MM.1S (cell line): Measurements from ENCODE around the gene PLEKHA5.

Experiments
- DNase-seq: peaks from one replicate; pipeline ENCODE4 v3.0.0-alpha.2; 2015
- H2AFZ ChIP-seq: fragments of 300-600 bp; sonication (generic); 2 replicates; pipeline ENCODE4 v1.6.0; 2016; ENCODE audit warnings: antibody characterized with exemption, low read length
- H3F3A ChIP-seq: fragments of 300-600 bp; sonication (generic); 2 replicates; pipeline ENCODE4 v1.6.1; 2016; ENCODE audit warnings: mild to moderate bottlenecking, antibody characterized with exemption, low read length, moderate library complexity, mixed read lengths; ENCODE audit not compliant: insufficient read depth
- H3K27ac ChIP-seq: fragments of 300-600 bp; sonication (generic); 2 replicates; pipeline ENCODE4 v1.5.1; 2016; ENCODE audit warnings: mild to moderate bottlenecking, low read length
- H3K27me3 ChIP-seq: fragments of 300-600 bp; sonication (generic); replicated peaks from 2 replicates; pipeline ENCODE4 v1.6.0; 2016; ENCODE audit warnings: low read length; ENCODE audit not compliant: insufficient read depth
- H3K36me3 ChIP-seq: fragments of 300-600 bp; sonication (generic); replicated peaks from 2 replicates; pipeline ENCODE4 v1.6.1; 2016; ENCODE audit warnings: mild to moderate bottlenecking, low read length, mixed read lengths; ENCODE audit not compliant: insufficient read depth
- H3K4me1 ChIP-seq: fragments of 300-600 bp; sonication (generic); 2 replicates; pipeline ENCODE4 v1.6.1; 2016; ENCODE audit warnings: low read length, mixed read lengths
- H3K4me2 ChIP-seq: fragments of 300-600 bp; sonication (generic); 2 replicates; pipeline ENCODE4 v1.6.0; 2016; ENCODE audit warnings: low read depth, low read length
- H3K4me3 ChIP-seq: fragments of 300-600 bp; sonication (generic); 2 replicates; pipeline ENCODE4 v1.5.1; 2016; ENCODE audit warnings: low read length, mixed read lengths
- H3K79me2 ChIP-seq: fragments of 300-600 bp; sonication (generic); 2 replicates; pipeline ENCODE4 v1.6.1; 2016; ENCODE audit warnings: mixed run types, low read length, mixed read lengths
- H3K9ac ChIP-seq: fragments of 300-600 bp; sonication (generic); 2 replicates; pipeline ENCODE4 v1.6.1; 2016; ENCODE audit warnings: low read length, mixed read lengths
- H3K9me2 ChIP-seq: fragments of 300-600 bp; sonication (generic); replicated peaks from 2 replicates; pipeline ENCODE4 v1.6.1; 2016; ENCODE audit warnings: mild to moderate bottlenecking, low read length, mixed read lengths; ENCODE audit not compliant: insufficient read depth
- H3K9me3 ChIP-seq: fragments of 300-600 bp; sonication (generic); replicated peaks from 2 replicates; pipeline ENCODE4 v1.6.1; 2016; ENCODE audit warnings: mild to moderate bottlenecking, low read length, mixed read lengths; ENCODE audit not compliant: insufficient read depth
- H4K20me1 ChIP-seq: fragments of 300-600 bp; sonication (generic); 2 replicates; pipeline ENCODE4 v1.6.1; 2016; ENCODE audit warnings: mild to moderate bottlenecking, low read length, moderate library complexity, mixed read lengths; ENCODE audit not compliant: insufficient read depth
- CTCF ChIP-seq: fragments of 300-600 bp; sonication (generic); IDR thresholded peaks from 2 replicates; pipeline ENCODE4 v1.5.1; 2016; ENCODE audit warnings: antibody characterized with exemption, low read length, mixed read lengths
- EZH2 ChIP-seq: fragments of 300-600 bp; sonication (generic); optimal IDR thresholded peaks from 2 replicates; pipeline ENCODE3; 2017; ENCODE audit warnings: low read depth, mild to moderate bottlenecking, antibody characterized with exemption, low read length, mixed read lengths
- EZH2phosphoT487 ChIP-seq: fragments of 300-600 bp; sonication (generic); IDR thresholded peaks from 2 replicates; pipeline ENCODE4 v1.6.1; 2018; ENCODE audit warnings: antibody characterized with exemption, low read length

Gene PLEKHA5

GRCh38 chr12:19260135-19260534 is 130.6 kb downstream of the PLEKHA5 start:
- H4K20me1 ChIP-seq = no peaks in the 10 kb centered on the region
- H2AFZ ChIP-seq = no peak overlapping the region
- no peaks in the 10 kb centered on the region for H3K9me3 ChIP-seq
- H3F3A ChIP-seq = no peaks in the 10 kb centered on the region
- H3K4me2 ChIP-seq = no peak overlapping the region
- H3K36me3 ChIP-seq = no peaks in the 10 kb centered on the region
- DNase-seq = no peak
- no peaks in the 10 kb centered on the region for H3K79me2 ChIP-seq
- H3K27ac ChIP-seq = no peak overlapping the region
- no peaks in the 10 kb centered on the region for H3K4me1 ChIP-seq
- H3K27me3 ChIP-seq = no peaks in the 10 kb centered on the region
- H3K4me3 ChIP-seq = no peak overlapping the region
- no peak overlapping the region for H3K9ac ChIP-seq
- no peaks in the 10 kb centered on the region for H3K9me2 ChIP-seq
- TF ChIP-seq CTCF = no peak
- TF ChIP-seq EZH2 = no peak
- TF ChIP-seq EZH2phosphoT487 = no peak

GRCh38 chr12:19261773-19262172 is 132.2 kb downstream of the PLEKHA5 start:
- no peak for TF ChIP-seq EZH2phosphoT487
- TF ChIP-seq CTCF = no peak
- no peak for TF ChIP-seq EZH2
- Histone ChIP-seq H3K9ac (no peak overlapping the region), H3K27ac (no peak overlapping the region), H3K4me1 (no peaks in the 10 kb centered on the region), H4K20me1 (no peaks in the 10 kb centered on the region), H3K79me2 (no peaks in the 10 kb centered on the region), H3K4me3 (no peak overlapping the region), H2AFZ (no peak overlapping the region), H3K27me3 (no peaks in the 10 kb centered on the region), H3K9me3 (no peaks in the 10 kb centered on the region), H3F3A (no peaks in the 10 kb centered on the region), H3K4me2 (no peak overlapping the region), H3K36me3 (no peaks in the 10 kb centered on the region), H3K9me2 (no peaks in the 10 kb centered on the region)
- DNase-seq = no peak

- no peaks in the 10 kb centered on the region for H4K20me1 ChIP-seq
- no peak overlapping the region for H3K4me3 ChIP-seq
- no peak overlapping the region for H3K4me2 ChIP-seq
- no peak overlapping the region for H2AFZ ChIP-seq
- H3K79me2 ChIP-seq = no peaks in the 10 kb centered on the region
- no peak overlapping the region for H3K9ac ChIP-seq
- no peaks in the 10 kb centered on the region for H3K4me1 ChIP-seq
- no peaks in the 10 kb centered on the region for H3K27me3 ChIP-seq
- H3K36me3 ChIP-seq = no peaks in the 10 kb centered on the region
- no peak for TF ChIP-seq EZH2
- TF ChIP-seq CTCF = no peak
- no peak for TF ChIP-seq EZH2phosphoT487
- no peaks in the 10 kb centered on the region for H3K9me2 ChIP-seq
- DNase-seq = no peak
- H3F3A ChIP-seq = no peaks in the 10 kb centered on the region
- no peaks in the 10 kb centered on the region for H3K9me3 ChIP-seq
- no peak overlapping the region for H3K27ac ChIP-seq
Measured at GRCh38 chr12:19263672-19264071, 134.1 kb downstream of the PLEKHA5 start.
